GM23338 (cell line): Measurements from ENCODE around the gene PROSER2. TPM values are rescaled to one million over a fixed set of nuclear protein-coding genes. Genes with fewer than 3 reads are reported as not detected.

Experiments used
- ATAC-seq: fragments of 200-7000 bp; cut with Tn5 transposase; 3 replicates; pipeline ENCODE4 v1.9.1; 2020
- DNase-seq: peaks from one replicate; pipeline ENCODE4 v3.0.0-alpha.2; 2015; ENCODE audit warnings: low spot score
- H2AFZ ChIP-seq: fragments of 200-600 bp; sonication (generic); 2 replicates; pipeline ENCODE4 v1.8.0; 2016; ENCODE audit warnings: antibody characterized with exemption, mild to moderate bottlenecking, moderate library complexity
- H3F3A ChIP-seq: fragments of 200-600 bp; sonication (generic); replicated peaks from 2 replicates; pipeline ENCODE4 v1.8.0; 2017; ENCODE audit warnings: antibody characterized with exemption, mixed run types, low read depth
- H3K27ac ChIP-seq: fragments of 200-600 bp; sonication (generic); 2 replicates; pipeline ENCODE4 v1.6.1; 2016; ENCODE audit warnings: low read depth
- H3K27me3 ChIP-seq: fragments of 200-600 bp; sonication (generic); 2 replicates; pipeline ENCODE4 v1.8.0; 2016; ENCODE audit warnings: mild to moderate bottlenecking, mixed run types, moderate library complexity; ENCODE audit not compliant: insufficient read depth
- H3K36me3 ChIP-seq: fragments of 200-600 bp; sonication (generic); 2 replicates; pipeline ENCODE4 v1.8.0; 2016; ENCODE audit warnings: mild to moderate bottlenecking; ENCODE audit not compliant: insufficient read depth
- H3K4me1 ChIP-seq: fragments of 200-600 bp; sonication (generic); 2 replicates; pipeline ENCODE4 v1.8.0; 2016; ENCODE audit warnings: mild to moderate bottlenecking, moderate library complexity; ENCODE audit not compliant: insufficient read depth
- H3K4me2 ChIP-seq: fragments of 200-600 bp; sonication (generic); 2 replicates; pipeline ENCODE4 v1.7.1; 2017; ENCODE audit warnings: mixed run types
- H3K4me3 ChIP-seq: fragments of 200-600 bp; sonication (generic); 2 replicates; pipeline ENCODE4 v1.6.1; 2016; ENCODE audit warnings: mixed run types
- H3K79me2 ChIP-seq: fragments of 200-600 bp; sonication (generic); replicated peaks from 2 replicates; pipeline ENCODE4 v1.8.0; 2017; ENCODE audit warnings: mild to moderate bottlenecking; ENCODE audit not compliant: insufficient read depth
- H3K9me2 ChIP-seq: fragments of 200-600 bp; sonication (generic); 2 replicates; pipeline ENCODE4 v1.8.0; 2017; ENCODE audit not compliant: insufficient read depth
- H4K20me1 ChIP-seq: fragments of 200-600 bp; sonication (generic); replicated peaks from 2 replicates; pipeline ENCODE4 v1.8.0; 2017; ENCODE audit warnings: mild to moderate bottlenecking; ENCODE audit not compliant: insufficient read depth
- H3K27ac Mint-ChIP-seq: 2 replicates; pipeline ENCODE4 v1.8.0; 2020; ENCODE audit warnings: inconsistent platforms, mild to moderate bottlenecking, moderate library complexity, mixed read lengths
- H3K27me3 Mint-ChIP-seq: 3 replicates; pipeline ENCODE4 v1.8.0; 2022; ENCODE audit warnings: low read depth, mild to moderate bottlenecking, moderate library complexity, mixed read lengths, inconsistent platforms; ENCODE audit not compliant: insufficient read depth, poor library complexity
- H3K36me3 Mint-ChIP-seq: 3 replicates; pipeline ENCODE4 v1.8.0; 2021; ENCODE audit warnings: low read depth, mild to moderate bottlenecking, inconsistent platforms, moderate library complexity, mixed read lengths
- H3K4me1 Mint-ChIP-seq: 3 replicates; pipeline ENCODE4 v1.8.0; 2020; ENCODE audit warnings: mild to moderate bottlenecking, inconsistent platforms, mixed read lengths
- H3K4me3 Mint-ChIP-seq: 3 replicates; pipeline ENCODE4 v1.8.0; 2021; ENCODE audit warnings: moderate library complexity, mild to moderate bottlenecking, inconsistent platforms, mixed read lengths
- H3K9me3 Mint-ChIP-seq: 3 replicates; pipeline ENCODE4 v1.8.0; 2020; ENCODE audit warnings: moderate library complexity, mild to moderate bottlenecking, inconsistent platforms, mixed read lengths
- CREB1 ChIP-seq: fragments of 250-450 bp; sonication (Bioruptor Pico); IDR thresholded peaks from 2 replicates; pipeline ENCODE4 v1.5.0; 2020; ENCODE audit warnings: low read depth, mild to moderate bottlenecking, moderate library complexity
- EZH2 ChIP-seq: fragments of 200-600 bp; sonication (generic); IDR thresholded peaks from one replicate; pipeline ENCODE4 v1.8.0; 2017; ENCODE audit warnings: antibody characterized with exemption, mild to moderate bottlenecking, low read depth; ENCODE audit not compliant: unreplicated experiment
- EZH2phosphoT487 ChIP-seq: fragments of 200-600 bp; sonication (generic); IDR thresholded peaks from one replicate; pipeline ENCODE4 v1.8.1; 2018; ENCODE audit warnings: antibody characterized with exemption; ENCODE audit not compliant: unreplicated experiment
- JUNB ChIP-seq: IDR thresholded peaks from one replicate; pipeline ENCODE4 v1.6.1; 2016; ENCODE audit warnings: antibody characterized with exemption; ENCODE audit not compliant: unreplicated experiment
- NANOG ChIP-seq: IDR thresholded peaks from 2 replicates; pipeline ENCODE4 v1.6.1; 2016; ENCODE audit warnings: antibody characterized with exemption, borderline replicate concordance
- POLR2AphosphoS5 ChIP-seq: IDR thresholded peaks from 2 replicates; pipeline ENCODE4 v1.6.1; 2016; ENCODE audit warnings: antibody characterized with exemption, low read depth
- STAT1 ChIP-seq: IDR thresholded peaks from one replicate; pipeline ENCODE4 v1.6.1; 2016; ENCODE audit warnings: antibody characterized with exemption; ENCODE audit not compliant: unreplicated experiment
- ZNF114 ChIP-seq: fragments of 250-450 bp; sonication (Bioruptor Pico); IDR thresholded peaks from 2 replicates; pipeline ENCODE4 v1.5.0; 2020; ENCODE audit warnings: mild to moderate bottlenecking, moderate library complexity
- ZNF331 ChIP-seq: fragments of 250-450 bp; sonication (Bioruptor Pico); IDR thresholded peaks from 2 replicates; pipeline ENCODE4 v1.5.0; 2020; ENCODE audit warnings: low read depth, mild to moderate bottlenecking, moderate library complexity
- polyA plus RNA-seq: library from polyadenylated mRNA; unstranded; fragments of >200 nt; fragmentation: Nextera tagmentation; extraction: Ambion mirVana; gene quantifications from 2 replicates; pipeline ENCODE4 v1.2.1, GENCODE V29; 2016
- total RNA-seq: library from RNA; depleted of rRNA; stranded (reverse); fragments of >200 nt; shearing (Covaris generic); gene quantifications from 2 replicates; pipeline ENCODE4 v1.2.3, GENCODE V29; 2014
- TF ChIP-seq, protein P1 (sequence below): IDR thresholded peaks from one replicate; pipeline ENCODE4 v1.6.1; 2018; ENCODE audit warnings: antibody characterized with exemption; ENCODE audit not compliant: unreplicated experiment
- TF ChIP-seq, protein P2 (sequence below): fragments of 250-450 bp; sonication (Bioruptor Pico); IDR thresholded peaks from 2 replicates; pipeline ENCODE4 v1.5.0; 2020; ENCODE audit warnings: mild to moderate bottlenecking, moderate library complexity
- TF ChIP-seq, protein P3 (sequence below), 2 experiments: fragments of 200-600 bp in 1 of 2; sonication (generic) in 1 of 2; conservative IDR thresholded peaks; 2 replicates each; pipeline versions ENCODE4 v1.5.1 to v1.6.1; 2016 to 2017; ENCODE audit warnings: antibody characterized with exemption in 2 of 2, low read depth in 2 of 2, mild to moderate bottlenecking in 2 of 2, moderate library complexity in 1 of 2
- TF ChIP-seq, protein P4 (sequence below): IDR thresholded peaks from 2 replicates; pipeline ENCODE4 v1.6.1; 2016; ENCODE audit warnings: antibody characterized with exemption

Gene PROSER2
- total and polyA plus RNA-seq, 2 experiments from 2014 or later, result 4.2 to 10.8 TPM

DNA sequence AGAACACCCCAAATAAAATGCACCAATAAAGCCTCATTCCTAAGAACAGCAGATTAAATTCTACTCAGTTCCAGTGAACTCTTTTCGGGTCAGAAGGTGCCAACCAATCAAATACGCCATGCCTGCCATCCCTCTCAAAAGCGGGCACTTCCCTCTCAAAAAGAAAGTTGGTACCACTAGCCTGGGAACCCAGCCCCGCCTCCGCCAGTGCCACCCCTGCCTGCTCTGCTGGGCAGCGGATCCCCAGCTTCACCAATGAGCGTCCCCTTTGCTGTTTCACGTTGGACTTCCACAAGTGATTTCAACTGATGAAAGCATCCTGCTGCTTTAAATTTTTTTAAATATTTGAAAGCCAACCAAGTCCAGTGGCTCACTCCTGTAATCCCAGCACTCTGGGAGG, 33.2 kb upstream of the PROSER2 start:
- no peaks in the 10 kb centered on the region for H3K27me3 ChIP-seq
- Mint-ChIP-seq H3K4me3 (no peak overlapping the region), H3K9me3 (peaks cover 6% of the 10 kb centered on the region), H3K36me3 (peaks cover 6% of the 10 kb centered on the region; the same call in 2 of the 3 replicates), H3K4me1 (no peaks in the 10 kb centered on the region; the same call in 2 of the 3 replicates), H3K27me3 (peaks cover 3% of the 10 kb centered on the region), H3K27ac (no peak overlapping the region)
- no peak for ATAC-seq
- H4K20me1 ChIP-seq, result no peaks in the 10 kb centered on the region
- no peaks in the 10 kb centered on the region for H3K79me2 ChIP-seq
- no peaks in the 10 kb centered on the region for H3F3A ChIP-seq
- no peaks in the 10 kb centered on the region; the same call in 1 of the 2 replicates for H3K36me3 ChIP-seq
- DNase-seq, result no peak
- TF ChIP-seq, protein P1, sequence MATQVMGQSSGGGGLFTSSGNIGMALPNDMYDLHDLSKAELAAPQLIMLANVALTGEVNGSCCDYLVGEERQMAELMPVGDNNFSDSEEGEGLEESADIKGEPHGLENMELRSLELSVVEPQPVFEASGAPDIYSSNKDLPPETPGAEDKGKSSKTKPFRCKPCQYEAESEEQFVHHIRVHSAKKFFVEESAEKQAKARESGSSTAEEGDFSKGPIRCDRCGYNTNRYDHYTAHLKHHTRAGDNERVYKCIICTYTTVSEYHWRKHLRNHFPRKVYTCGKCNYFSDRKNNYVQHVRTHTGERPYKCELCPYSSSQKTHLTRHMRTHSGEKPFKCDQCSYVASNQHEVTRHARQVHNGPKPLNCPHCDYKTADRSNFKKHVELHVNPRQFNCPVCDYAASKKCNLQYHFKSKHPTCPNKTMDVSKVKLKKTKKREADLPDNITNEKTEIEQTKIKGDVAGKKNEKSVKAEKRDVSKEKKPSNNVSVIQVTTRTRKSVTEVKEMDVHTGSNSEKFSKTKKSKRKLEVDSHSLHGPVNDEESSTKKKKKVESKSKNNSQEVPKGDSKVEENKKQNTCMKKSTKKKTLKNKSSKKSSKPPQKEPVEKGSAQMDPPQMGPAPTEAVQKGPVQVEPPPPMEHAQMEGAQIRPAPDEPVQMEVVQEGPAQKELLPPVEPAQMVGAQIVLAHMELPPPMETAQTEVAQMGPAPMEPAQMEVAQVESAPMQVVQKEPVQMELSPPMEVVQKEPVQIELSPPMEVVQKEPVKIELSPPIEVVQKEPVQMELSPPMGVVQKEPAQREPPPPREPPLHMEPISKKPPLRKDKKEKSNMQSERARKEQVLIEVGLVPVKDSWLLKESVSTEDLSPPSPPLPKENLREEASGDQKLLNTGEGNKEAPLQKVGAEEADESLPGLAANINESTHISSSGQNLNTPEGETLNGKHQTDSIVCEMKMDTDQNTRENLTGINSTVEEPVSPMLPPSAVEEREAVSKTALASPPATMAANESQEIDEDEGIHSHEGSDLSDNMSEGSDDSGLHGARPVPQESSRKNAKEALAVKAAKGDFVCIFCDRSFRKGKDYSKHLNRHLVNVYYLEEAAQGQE, result no peak
- TF ChIP-seq, protein P2, sequence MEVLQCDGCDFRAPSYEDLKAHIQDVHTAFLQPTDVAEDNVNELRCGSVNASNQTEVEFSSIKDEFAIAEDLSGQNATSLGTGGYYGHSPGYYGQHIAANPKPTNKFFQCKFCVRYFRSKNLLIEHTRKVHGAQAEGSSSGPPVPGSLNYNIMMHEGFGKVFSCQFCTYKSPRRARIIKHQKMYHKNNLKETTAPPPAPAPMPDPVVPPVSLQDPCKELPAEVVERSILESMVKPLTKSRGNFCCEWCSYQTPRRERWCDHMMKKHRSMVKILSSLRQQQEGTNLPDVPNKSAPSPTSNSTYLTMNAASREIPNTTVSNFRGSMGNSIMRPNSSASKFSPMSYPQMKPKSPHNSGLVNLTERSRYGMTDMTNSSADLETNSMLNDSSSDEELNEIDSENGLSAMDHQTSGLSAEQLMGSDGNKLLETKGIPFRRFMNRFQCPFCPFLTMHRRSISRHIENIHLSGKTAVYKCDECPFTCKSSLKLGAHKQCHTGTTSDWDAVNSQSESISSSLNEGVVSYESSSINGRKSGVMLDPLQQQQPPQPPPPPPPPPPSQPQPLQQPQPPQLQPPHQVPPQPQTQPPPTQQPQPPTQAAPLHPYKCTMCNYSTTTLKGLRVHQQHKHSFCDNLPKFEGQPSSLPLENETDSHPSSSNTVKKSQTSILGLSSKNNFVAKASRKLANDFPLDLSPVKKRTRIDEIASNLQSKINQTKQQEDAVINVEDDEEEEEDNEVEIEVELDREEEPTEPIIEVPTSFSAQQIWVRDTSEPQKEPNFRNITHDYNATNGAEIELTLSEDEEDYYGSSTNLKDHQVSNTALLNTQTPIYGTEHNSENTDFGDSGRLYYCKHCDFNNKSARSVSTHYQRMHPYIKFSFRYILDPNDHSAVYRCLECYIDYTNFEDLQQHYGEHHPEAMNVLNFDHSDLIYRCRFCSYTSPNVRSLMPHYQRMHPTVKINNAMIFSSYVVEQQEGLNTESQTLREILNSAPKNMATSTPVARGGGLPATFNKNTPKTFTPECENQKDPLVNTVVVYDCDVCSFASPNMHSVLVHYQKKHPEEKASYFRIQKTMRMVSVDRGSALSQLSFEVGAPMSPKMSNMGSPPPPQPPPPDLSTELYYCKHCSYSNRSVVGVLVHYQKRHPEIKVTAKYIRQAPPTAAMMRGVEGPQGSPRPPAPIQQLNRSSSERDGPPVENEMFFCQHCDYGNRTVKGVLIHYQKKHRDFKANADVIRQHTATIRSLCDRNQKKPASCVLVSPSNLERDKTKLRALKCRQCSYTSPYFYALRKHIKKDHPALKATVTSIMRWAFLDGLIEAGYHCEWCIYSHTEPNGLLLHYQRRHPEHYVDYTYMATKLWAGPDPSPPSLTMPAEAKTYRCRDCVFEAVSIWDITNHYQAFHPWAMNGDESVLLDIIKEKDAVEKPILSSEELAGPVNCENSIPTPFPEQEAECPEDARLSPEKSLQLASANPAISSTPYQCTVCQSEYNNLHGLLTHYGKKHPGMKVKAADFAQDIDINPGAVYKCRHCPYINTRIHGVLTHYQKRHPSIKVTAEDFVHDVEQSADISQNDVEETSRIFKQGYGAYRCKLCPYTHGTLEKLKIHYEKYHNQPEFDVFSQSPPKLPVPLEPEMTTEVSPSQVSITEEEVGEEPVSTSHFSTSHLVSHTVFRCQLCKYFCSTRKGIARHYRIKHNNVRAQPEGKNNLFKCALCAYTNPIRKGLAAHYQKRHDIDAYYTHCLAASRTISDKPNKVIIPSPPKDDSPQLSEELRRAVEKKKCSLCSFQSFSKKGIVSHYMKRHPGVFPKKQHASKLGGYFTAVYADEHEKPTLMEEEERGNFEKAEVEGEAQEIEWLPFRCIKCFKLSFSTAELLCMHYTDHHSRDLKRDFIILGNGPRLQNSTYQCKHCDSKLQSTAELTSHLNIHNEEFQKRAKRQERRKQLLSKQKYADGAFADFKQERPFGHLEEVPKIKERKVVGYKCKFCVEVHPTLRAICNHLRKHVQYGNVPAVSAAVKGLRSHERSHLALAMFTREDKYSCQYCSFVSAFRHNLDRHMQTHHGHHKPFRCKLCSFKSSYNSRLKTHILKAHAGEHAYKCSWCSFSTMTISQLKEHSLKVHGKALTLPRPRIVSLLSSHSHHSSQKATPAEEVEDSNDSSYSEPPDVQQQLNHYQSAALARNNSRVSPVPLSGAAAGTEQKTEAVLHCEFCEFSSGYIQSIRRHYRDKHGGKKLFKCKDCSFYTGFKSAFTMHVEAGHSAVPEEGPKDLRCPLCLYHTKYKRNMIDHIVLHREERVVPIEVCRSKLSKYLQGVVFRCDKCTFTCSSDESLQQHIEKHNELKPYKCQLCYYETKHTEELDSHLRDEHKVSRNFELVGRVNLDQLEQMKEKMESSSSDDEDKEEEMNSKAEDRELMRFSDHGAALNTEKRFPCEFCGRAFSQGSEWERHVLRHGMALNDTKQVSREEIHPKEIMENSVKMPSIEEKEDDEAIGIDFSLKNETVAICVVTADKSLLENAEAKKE (CRISPR knock-in tag), result no peak
- TF ChIP-seq EZH2 (no peak), ZNF114 (CRISPR knock-in tag) (no peak), EZH2phosphoT487 (no peak), CREB1 (no peak), POLR2AphosphoS5 (no peak), STAT1 (no peak), NANOG (no peak), JUNB (no peak), ZNF331 (CRISPR knock-in tag) (no peak)
- TF ChIP-seq, protein P3, sequence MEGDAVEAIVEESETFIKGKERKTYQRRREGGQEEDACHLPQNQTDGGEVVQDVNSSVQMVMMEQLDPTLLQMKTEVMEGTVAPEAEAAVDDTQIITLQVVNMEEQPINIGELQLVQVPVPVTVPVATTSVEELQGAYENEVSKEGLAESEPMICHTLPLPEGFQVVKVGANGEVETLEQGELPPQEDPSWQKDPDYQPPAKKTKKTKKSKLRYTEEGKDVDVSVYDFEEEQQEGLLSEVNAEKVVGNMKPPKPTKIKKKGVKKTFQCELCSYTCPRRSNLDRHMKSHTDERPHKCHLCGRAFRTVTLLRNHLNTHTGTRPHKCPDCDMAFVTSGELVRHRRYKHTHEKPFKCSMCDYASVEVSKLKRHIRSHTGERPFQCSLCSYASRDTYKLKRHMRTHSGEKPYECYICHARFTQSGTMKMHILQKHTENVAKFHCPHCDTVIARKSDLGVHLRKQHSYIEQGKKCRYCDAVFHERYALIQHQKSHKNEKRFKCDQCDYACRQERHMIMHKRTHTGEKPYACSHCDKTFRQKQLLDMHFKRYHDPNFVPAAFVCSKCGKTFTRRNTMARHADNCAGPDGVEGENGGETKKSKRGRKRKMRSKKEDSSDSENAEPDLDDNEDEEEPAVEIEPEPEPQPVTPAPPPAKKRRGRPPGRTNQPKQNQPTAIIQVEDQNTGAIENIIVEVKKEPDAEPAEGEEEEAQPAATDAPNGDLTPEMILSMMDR (conservative IDR thresholded peaks at IDR 0.05; ENCODE audit: low read depth in 2 of 2), result no peak
- TF ChIP-seq, protein P4, sequence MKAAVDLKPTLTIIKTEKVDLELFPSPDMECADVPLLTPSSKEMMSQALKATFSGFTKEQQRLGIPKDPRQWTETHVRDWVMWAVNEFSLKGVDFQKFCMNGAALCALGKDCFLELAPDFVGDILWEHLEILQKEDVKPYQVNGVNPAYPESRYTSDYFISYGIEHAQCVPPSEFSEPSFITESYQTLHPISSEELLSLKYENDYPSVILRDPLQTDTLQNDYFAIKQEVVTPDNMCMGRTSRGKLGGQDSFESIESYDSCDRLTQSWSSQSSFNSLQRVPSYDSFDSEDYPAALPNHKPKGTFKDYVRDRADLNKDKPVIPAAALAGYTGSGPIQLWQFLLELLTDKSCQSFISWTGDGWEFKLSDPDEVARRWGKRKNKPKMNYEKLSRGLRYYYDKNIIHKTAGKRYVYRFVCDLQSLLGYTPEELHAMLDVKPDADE, result no peak
- no peaks in the 10 kb centered on the region for H3K9me2 ChIP-seq
- no peak overlapping the region for H3K4me2 ChIP-seq
- H3K4me3 ChIP-seq, result no peak overlapping the region
- H3K4me1 ChIP-seq, result no peaks in the 10 kb centered on the region
- H3K27ac ChIP-seq, result no peak overlapping the region
- H2AFZ ChIP-seq, result peak overlapping the region; percentile 38; the same call in 1 of the 2 replicates
